Esophagus (tissue), 2 donors: ENCODE data around the gene DALRD3. TPM values are rescaled to one million over a fixed set of nuclear protein-coding genes. Genes with fewer than 3 reads are reported as not detected.

Experiments
- H3K27ac ChIP-seq, 2 donors: one replicate each; pipeline ENCODE4 v1.5.1; 2013; ENCODE audit warnings: low read depth in 2 of 2, mild to moderate bottlenecking in 2 of 2, inconsistent platforms in 1 of 2, low read length in 1 of 2, moderate library complexity in 1 of 2
- H3K27me3 ChIP-seq, 2 donors: one replicate each; pipeline ENCODE4 v1.6.1; 2013; ENCODE audit warnings: low read length in 2 of 2, control low read depth in 1 of 2, mild to moderate bottlenecking in 1 of 2; ENCODE audit not compliant: insufficient read depth in 2 of 2, control insufficient read depth in 1 of 2
- H3K36me3 ChIP-seq, 2 donors: one replicate each; pipeline ENCODE4 v1.6.1; 2013; ENCODE audit warnings: low read length in 1 of 2; ENCODE audit not compliant: control insufficient read depth in 2 of 2, insufficient read depth in 2 of 2
- H3K4me1 ChIP-seq, 2 donors: one replicate each; pipeline ENCODE4 v1.6.1; 2013; ENCODE audit warnings: low read length in 1 of 2; ENCODE audit not compliant: control insufficient read depth in 2 of 2, insufficient read depth in 2 of 2
- H3K4me3 ChIP-seq, 2 donors: one replicate each; pipeline ENCODE4 v1.5.1; 2013; ENCODE audit warnings: low read length in 2 of 2, mild to moderate bottlenecking in 2 of 2, low read depth in 1 of 2, moderate library complexity in 1 of 2
- H3K9me3 ChIP-seq, 2 donors: one replicate each; pipeline ENCODE4 v1.6.1; 2013; ENCODE audit warnings: mild to moderate bottlenecking in 2 of 2, low read depth in 1 of 2, low read length in 1 of 2, moderate library complexity in 1 of 2; ENCODE audit not compliant: control insufficient read depth in 2 of 2, insufficient read depth in 1 of 2
- WGBS, 2 donors: extraction: QIAGEN DNeasy Blood & Tissue Kit; methylation state at CpG; one replicate each; pipeline ENCODE4 v1.1.7; 2013; 5-methylcytosine and 5-hydroxymethylcytosine counted together
- polyA plus RNA-seq, 2 donors: library from polyadenylated mRNA; stranded (reverse); fragments of 200-250 nt; gene quantifications; one replicate each; pipeline ENCODE4 v1.2.3, GENCODE V29; 2013
- donor health status: healthy with polysubstance abuse.
- donor health status: Bipolar disorder and iron deficiency.

Gene DALRD3
- 10 to 100 TPM; 22.2 to 26.9 TPM for polyA plus RNA-seq

GRCh38 chr3:49017971-49018706 lies at the start of gene DALRD3:
Gene DALRD3, minus strand, starts transcription at chr3:49018580. Its CDS starts 16 bp downstream, at chr3:49018564.
- 0% methylated on average over 69 to 85 of the region's 85 CpGs for WGBS, 2 donors
- Histone ChIP-seq H3K4me3 (peak within 1 kb of the TSS; percentile 76 to 88), H3K4me1 (peaks cover 8 to 23% of the 10 kb centered on the region in 2 donors), H3K27me3 (no peaks in the 10 kb centered on the region), H3K9me3 (no peaks in the 10 kb centered on the region), H3K36me3 (peaks cover 8 to 25% of the 10 kb centered on the region in 2 donors), H3K27ac (peak within 1 kb of the TSS; percentile 84 to 90)

DNA sequence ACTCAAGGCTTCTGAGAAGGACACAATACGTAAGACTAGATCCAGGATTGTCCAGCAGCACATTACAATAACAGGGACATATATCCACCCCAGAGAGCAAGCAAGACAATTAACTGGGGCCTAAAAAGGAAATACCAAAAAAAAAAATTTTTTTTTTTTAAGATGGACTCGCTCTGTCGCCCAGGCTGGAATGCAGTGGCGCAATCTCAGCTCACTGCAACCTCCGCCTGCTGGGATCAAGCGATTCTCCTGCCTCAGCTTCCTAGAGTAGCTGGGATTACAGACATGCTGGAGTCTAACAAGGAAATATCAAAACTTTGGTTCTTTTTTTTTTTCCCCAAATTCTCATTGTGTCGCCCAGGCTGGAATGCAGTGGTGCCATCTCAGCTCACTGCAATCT lies 39.6 kb upstream of the DALRD3 start:
- Histone ChIP-seq H3K36me3 (peaks cover 14 to 20% of the 10 kb centered on the region in 2 donors), H3K27ac (no peak overlapping the region), H3K4me3 (no peak overlapping the region), H3K9me3 (no peaks in the 10 kb centered on the region), H3K4me1 (no peaks in the 10 kb centered on the region), H3K27me3 (no peaks in the 10 kb centered on the region)
- 93 to 94% methylated on average over 7 of the region's 7 CpGs for WGBS, 2 donors

DNA sequence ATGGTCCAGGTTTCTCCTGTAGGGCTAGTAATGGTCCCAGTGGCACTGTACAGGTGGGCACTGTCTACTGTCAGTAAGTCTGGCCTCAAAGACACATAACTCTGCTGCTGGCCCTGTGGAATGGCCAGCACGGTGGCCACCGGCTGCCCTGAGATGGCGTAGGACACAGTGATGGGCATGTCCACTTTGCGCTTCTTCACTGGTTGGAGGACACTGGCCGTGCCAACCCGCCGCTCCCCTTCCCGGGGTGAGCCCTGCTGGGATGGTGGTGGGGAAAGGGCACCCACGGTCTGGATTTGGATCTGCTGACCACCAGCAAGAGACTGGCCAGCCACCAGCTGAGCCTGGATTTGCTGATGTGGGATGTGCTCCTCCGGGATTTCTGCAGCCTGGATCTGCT lies 38.9 kb upstream of the DALRD3 start:
- Histone ChIP-seq H3K9me3 (no peaks in the 10 kb centered on the region), H3K4me3 (no peak overlapping the region), H3K27ac (no peak overlapping the region), H3K27me3 (no peaks in the 10 kb centered on the region), H3K4me1 (no peaks in the 10 kb centered on the region), H3K36me3 (peaks cover 14 to 22% of the 10 kb centered on the region in 2 donors)
- 96 to 97% methylated on average over 10 of the region's 10 CpGs for WGBS, 2 donors

DNA sequence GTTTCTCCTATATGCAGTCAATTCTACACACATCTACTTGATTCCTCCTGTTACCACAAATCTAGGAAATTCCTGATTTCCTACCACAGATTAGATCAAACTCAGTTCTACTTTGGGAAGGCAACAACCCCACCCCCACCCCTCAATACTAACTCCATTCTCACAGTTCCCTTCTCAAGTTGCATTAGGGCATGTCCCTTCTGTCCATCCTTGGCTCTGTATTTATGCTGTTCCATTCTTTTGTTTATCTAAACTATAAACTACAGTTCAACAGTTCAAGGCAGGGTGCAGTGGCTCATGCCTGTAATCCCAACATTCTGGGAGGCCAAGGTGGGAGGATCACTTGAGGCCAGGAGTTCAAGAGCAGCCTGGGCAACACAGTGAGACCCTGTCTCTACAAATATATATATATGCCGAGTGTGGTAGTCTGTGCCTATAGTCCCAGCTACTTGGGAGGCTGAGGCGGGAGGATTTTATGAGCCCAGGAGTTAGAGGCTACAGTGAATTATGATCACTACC lies 36.0 kb upstream of the DALRD3 start:
- H3K27ac ChIP-seq = no peak overlapping the region
- H3K36me3 ChIP-seq = peaks cover 14 to 19% of the 10 kb centered on the region in 2 donors
- no peaks in the 10 kb centered on the region for H3K9me3 ChIP-seq
- H3K4me3 ChIP-seq = no peak overlapping the region
- 97 to 99% methylated on average over 2 of the region's 2 CpGs for WGBS, 2 donors
- H3K4me1 ChIP-seq = no peaks in the 10 kb centered on the region
- H3K27me3 ChIP-seq = no peaks in the 10 kb centered on the region

GRCh38 chr3:49053543-49053942 lies 35.2 kb upstream of the DALRD3 start:
- no peaks in the 10 kb centered on the region for H3K9me3 ChIP-seq
- no peaks in the 10 kb centered on the region for H3K4me1 ChIP-seq
- H3K27me3 ChIP-seq = no peaks in the 10 kb centered on the region
- H3K36me3 ChIP-seq = peaks cover 14 to 19% of the 10 kb centered on the region in 2 donors
- WGBS, 2 donors = 94 to 100% methylated on average over 1 of the region's 1 CpG
- no peak overlapping the region for H3K4me3 ChIP-seq
- no peak overlapping the region for H3K27ac ChIP-seq

DNA sequence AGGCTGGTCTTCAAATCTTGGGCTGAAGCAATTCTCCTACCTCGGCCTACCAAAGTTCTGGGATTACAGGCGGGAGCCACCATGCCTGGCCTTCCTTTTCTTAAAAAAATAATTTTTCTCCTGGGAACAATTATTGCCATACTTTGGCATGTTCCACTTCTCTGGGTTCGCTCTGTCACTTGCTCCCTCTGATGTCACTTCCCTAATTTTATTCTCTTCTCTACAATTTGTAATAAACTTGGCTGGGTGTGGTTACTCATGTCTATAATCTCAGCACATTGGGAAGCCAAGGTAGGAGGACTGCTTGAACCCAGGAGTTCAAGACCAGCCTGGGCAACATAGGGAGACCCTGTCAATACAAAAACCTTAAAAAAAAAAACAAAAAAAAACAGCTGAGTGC lies 16.9 kb upstream of the DALRD3 start:
- H3K9me3 ChIP-seq = no peaks in the 10 kb centered on the region
- H3K27me3 ChIP-seq = no peaks in the 10 kb centered on the region
- no peaks in the 10 kb centered on the region for H3K4me1 ChIP-seq
- 91 to 97% methylated on average over 3 of the region's 3 CpGs for WGBS, 2 donors
- H3K27ac ChIP-seq = no peak overlapping the region
- no peak overlapping the region for H3K4me3 ChIP-seq
- H3K36me3 ChIP-seq = peaks cover 9 to 24% of the 10 kb centered on the region in 2 donors

DNA sequence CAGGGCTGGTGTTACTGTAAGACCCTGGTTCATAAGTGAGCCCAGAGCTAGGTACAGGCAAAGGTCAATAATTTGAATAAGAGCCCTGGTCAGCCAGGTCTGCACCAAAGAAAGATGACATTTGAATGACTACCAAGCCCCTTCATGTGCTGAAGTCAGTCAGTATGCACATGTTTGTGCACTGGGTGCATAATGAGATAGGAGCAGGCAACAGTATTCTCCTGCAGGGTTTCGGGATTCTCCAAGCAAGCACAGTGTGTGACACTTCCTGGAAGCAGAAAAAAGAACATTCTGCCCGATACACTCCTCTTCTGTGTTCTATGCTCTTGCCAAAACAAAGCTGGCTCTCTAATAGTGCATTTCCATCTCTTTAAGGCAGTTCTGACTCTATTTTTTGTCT lies 16.3 kb upstream of the DALRD3 start:
- Histone ChIP-seq H3K4me1 (no peaks in the 10 kb centered on the region), H3K9me3 (no peaks in the 10 kb centered on the region), H3K4me3 (no peak overlapping the region), H3K36me3 (peaks cover 9 to 24% of the 10 kb centered on the region in 2 donors), H3K27ac (no peak overlapping the region), H3K27me3 (no peaks in the 10 kb centered on the region)
- 84 to 91% methylated on average over 2 of the region's 2 CpGs for WGBS, 2 donors

DNA sequence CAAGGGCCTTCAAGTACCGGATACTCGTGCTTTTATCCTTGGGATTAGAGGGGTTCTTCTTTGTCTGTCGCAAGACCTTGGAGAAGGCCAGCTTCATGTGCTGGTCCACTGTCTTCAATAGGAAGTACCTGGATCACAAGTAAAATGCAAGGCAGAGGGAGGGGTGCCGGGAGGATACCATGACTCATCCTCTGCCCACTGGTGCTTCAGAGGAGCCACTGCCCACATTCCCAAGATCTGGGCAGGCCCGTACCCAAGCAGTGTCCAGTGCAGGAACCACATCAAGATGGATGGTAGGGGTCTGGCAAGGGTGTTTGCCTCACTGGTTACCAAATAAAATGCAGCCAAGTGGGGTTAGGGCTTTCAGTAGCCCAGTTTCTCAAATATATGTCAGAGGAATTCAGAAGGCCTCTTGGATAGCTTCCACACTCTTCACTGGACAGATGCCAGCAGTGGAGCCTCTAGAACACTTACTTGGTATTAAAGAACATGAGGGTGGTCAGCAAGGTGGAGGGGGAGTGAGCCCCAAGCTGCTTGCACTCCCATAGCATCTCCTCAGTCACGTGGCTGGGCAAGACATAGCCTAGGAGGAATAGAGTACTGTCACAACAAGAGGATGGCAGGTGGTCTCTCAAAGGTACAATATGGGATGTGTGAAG lies 14.4 kb upstream of the DALRD3 start:
- Histone ChIP-seq H3K36me3 (peaks cover 9 to 24% of the 10 kb centered on the region in 2 donors), H3K4me3 (no peak overlapping the region), H3K4me1 (peaks cover 0 to 7% of the 10 kb centered on the region in 2 donors), H3K27me3 (no peaks in the 10 kb centered on the region), H3K27ac (no peak overlapping the region), H3K9me3 (no peaks in the 10 kb centered on the region)
- 84 to 87% methylated on average over 6 of the region's 6 CpGs for WGBS, 2 donors

DNA sequence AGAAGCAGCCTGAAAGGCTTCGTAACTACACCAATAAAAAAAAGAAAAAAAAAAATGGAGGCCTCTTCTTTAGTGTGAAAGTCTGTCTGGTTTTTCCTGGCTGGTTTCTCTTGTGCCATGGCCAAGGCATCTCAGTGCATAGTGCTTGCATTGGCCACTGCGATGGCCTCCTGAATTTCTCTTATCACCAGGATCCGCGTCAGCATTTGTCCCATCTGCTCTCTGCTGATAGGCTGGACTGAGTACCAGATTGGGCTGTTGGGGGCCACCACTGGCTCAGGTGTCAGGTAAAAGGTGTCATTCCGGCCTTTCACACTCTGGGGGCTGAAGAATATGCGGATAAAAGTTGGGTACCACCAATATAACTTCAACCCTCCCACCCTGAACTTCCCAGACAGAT lies 11.9 kb upstream of the DALRD3 start:
- WGBS, 2 donors = 93% methylated on average over 6 of the region's 6 CpGs
- Histone ChIP-seq H3K27ac (no peak overlapping the region), H3K36me3 (peaks cover 9 to 39% of the 10 kb centered on the region in 2 donors), H3K9me3 (no peaks in the 10 kb centered on the region), H3K4me1 (peaks cover 0 to 11% of the 10 kb centered on the region in 2 donors), H3K27me3 (no peaks in the 10 kb centered on the region), H3K4me3 (no peak overlapping the region)
